ENCODE data around the gene CABLES1. TPM values are rescaled to one million over a fixed set of nuclear protein-coding genes. Genes with fewer than 3 reads are reported as not detected.

The CABLES1 gene
- total and polyA plus RNA-seq, 2 donors from 2014 or later: 7.6 to 40.5 TPM

GRCh38 chr18:23257137-23257536 is 121.9 kb downstream of the CABLES1 start:
- H3K36me3 ChIP-seq (ENCODE audit: control insufficient read depth in 2 of 3, insufficient read depth in 3 of 3, low read length in 3 of 3): peaks cover 0 to 8% (median 4%) of the 10 kb centered on the region in 3 donors
- peak overlapping the region; percentile 6 to 46 for H3K27ac ChIP-seq (ENCODE audit: low read depth in 2 of 2, low read length in 2 of 2)
- intact Hi-C loops (cut with DNase I): loop anchor here (10.0 kb wide), 1 partner anchor 122 kb away; the partner anchor contains the start of gene CABLES1
- no peak for TF ChIP-seq CTCF (IDR thresholded peaks at IDR 0.05; ENCODE audit: borderline replicate concordance, extremely low read depth, insufficient read depth)
- no peak overlapping the region for H3K9ac ChIP-seq (ENCODE audit: low read length in 3 of 3)
- H3K4me1 ChIP-seq (ENCODE audit: control insufficient read depth in 2 of 3, insufficient read depth in 2 of 3, low read depth in 1 of 3, low read length in 3 of 3): peaks cover 0 to 36% (median 28%) of the 10 kb centered on the region in 3 donors
- DNase-seq: peak in 3 of 5 donors; percentile 62 to 67 (median 66)
- no peak for FAIRE-seq
- H3K27me3 ChIP-seq (ENCODE audit: control insufficient read depth, insufficient read depth, low read length): no peaks in the 10 kb centered on the region
- no peak overlapping the region for H3K4me3 ChIP-seq (ENCODE audit: low read length in 3 of 3)
- no peaks in the 10 kb centered on the region for H3K9me3 ChIP-seq (ENCODE audit: control insufficient read depth in 2 of 3, insufficient read depth in 1 of 3, low read length in 3 of 3)

- no peak for TF ChIP-seq CTCF (IDR thresholded peaks at IDR 0.05; ENCODE audit: borderline replicate concordance, extremely low read depth, insufficient read depth)
- FAIRE-seq (no peak), DNase-seq (no peak)
- Histone ChIP-seq H3K36me3 (ENCODE audit: control insufficient read depth in 2 of 3, insufficient read depth in 3 of 3, low read length in 3 of 3) (peaks cover 0 to 6% (median 4%) of the 10 kb centered on the region in 3 donors), H3K9me3 (ENCODE audit: control insufficient read depth in 2 of 3, insufficient read depth in 1 of 3, low read length in 3 of 3) (no peaks in the 10 kb centered on the region), H3K4me3 (ENCODE audit: low read length in 3 of 3) (no peak overlapping the region), H3K27me3 (ENCODE audit: control insufficient read depth, insufficient read depth, low read length) (no peaks in the 10 kb centered on the region), H3K27ac (ENCODE audit: low read depth in 2 of 2, low read length in 2 of 2) (peak overlapping the region; percentile 85 to 88), H3K4me1 (ENCODE audit: control insufficient read depth in 2 of 3, insufficient read depth in 2 of 3, low read depth in 1 of 3, low read length in 3 of 3) (peaks cover 0 to 36% (median 28%) of the 10 kb centered on the region in 3 donors), H3K9ac (ENCODE audit: low read length in 3 of 3) (no peak overlapping the region)
- intact Hi-C loops (cut with DNase I): loop anchor here (10.0 kb wide), 1 partner anchor 123 kb away; the partner anchor contains the start of gene CABLES1
These were observed 122.6 kb downstream of the CABLES1 start for GRCh38 chr18:23257686-23258565.

- Histone ChIP-seq H3K36me3 (ENCODE audit: control insufficient read depth in 2 of 3, insufficient read depth in 3 of 3, low read length in 3 of 3) (peaks cover 0 to 4% (median under 1%) of the 10 kb centered on the region in 3 donors), H3K9ac (ENCODE audit: low read length in 3 of 3) (no peak overlapping the region), H3K4me3 (ENCODE audit: low read length in 3 of 3) (no peak overlapping the region), H3K27me3 (ENCODE audit: control insufficient read depth, insufficient read depth, low read length) (no peaks in the 10 kb centered on the region), H3K9me3 (ENCODE audit: control insufficient read depth in 2 of 3, insufficient read depth in 1 of 3, low read length in 3 of 3) (no peaks in the 10 kb centered on the region), H3K4me1 (ENCODE audit: control insufficient read depth in 2 of 3, insufficient read depth in 2 of 3, low read depth in 1 of 3, low read length in 3 of 3) (peaks cover 0 to 36% (median 28%) of the 10 kb centered on the region in 3 donors), H3K27ac (ENCODE audit: low read depth in 2 of 2, low read length in 2 of 2) (peak overlapping the region; percentile 85 to 88)
- peak in 2 of 5 donors; percentile 31 to 58 for DNase-seq
- no peak for FAIRE-seq
- intact Hi-C loops (cut with DNase I): loop anchor here (10.0 kb wide), 1 partner anchor 124 kb away; the partner anchor contains the start of gene CABLES1
- TF ChIP-seq CTCF (IDR thresholded peaks at IDR 0.05; ENCODE audit: borderline replicate concordance, extremely low read depth, insufficient read depth): no peak
These were observed 123.5 kb downstream of the CABLES1 start for GRCh38 chr18:23258566-23259469.

All from kidney (tissue), 14 donors.